SK-N-SH treated with all-trans-retinoic acid at 6 μM for 48 hours (cell line): Measurements from ENCODE around the gene MAML3.
A peak's percentile ranks its signal among the peaks of the same experiment; 100 is the strongest.

Experiments used
- ATAC-seq: fragments of 200-7000 bp; cut with Tn5 transposase; 3 replicates; pipeline ENCODE4 v1.9.1; 2020; ENCODE audit warnings: mild to moderate bottlenecking, moderate library complexity
- ARNTL ChIP-seq: fragments of 450-650 bp; formaldehyde crosslinking; IDR thresholded peaks from 2 replicates; pipeline ENCODE4 v1.5.0; 2020; ENCODE audit warnings: low read depth, mild to moderate bottlenecking, moderate library complexity, borderline replicate concordance
- BACH2 ChIP-seq: fragments of 250-450 bp; sonication (Bioruptor Pico); IDR thresholded peaks from 2 replicates; pipeline ENCODE4 v1.9.0; 2021; ENCODE audit warnings: mild to moderate bottlenecking, borderline replicate concordance
- CSDC2 ChIP-seq: fragments of 250-450 bp; sonication (Bioruptor Pico); IDR thresholded peaks from 2 replicates; pipeline ENCODE4 v1.5.0; 2020; ENCODE audit warnings: mild to moderate bottlenecking, moderate library complexity
- CSRNP3 ChIP-seq: fragments of 250-450 bp; sonication (Bioruptor Pico); IDR thresholded peaks from 2 replicates; pipeline ENCODE4 v1.5.1; 2021; ENCODE audit warnings: mild to moderate bottlenecking, moderate library complexity
- ESRRG ChIP-seq: fragments of 250-450 bp; sonication (Bioruptor Pico); IDR thresholded peaks from 2 replicates; pipeline ENCODE4 v1.6.1; 2021; ENCODE audit warnings: mild to moderate bottlenecking
- GLIS3 ChIP-seq: fragments of 250-450 bp; sonication (Bioruptor Pico); IDR thresholded peaks from 2 replicates; pipeline ENCODE4 v1.5.0; 2020; ENCODE audit warnings: mild to moderate bottlenecking, moderate library complexity
- ISL1 ChIP-seq: fragments of 250-450 bp; sonication (Bioruptor Pico); IDR thresholded peaks from 2 replicates; pipeline ENCODE4 v2.1.2; 2022; ENCODE audit warnings: mild to moderate bottlenecking, moderate library complexity
- OSR1 ChIP-seq: fragments of 250-450 bp; sonication (Bioruptor Pico); IDR thresholded peaks from 2 replicates; pipeline ENCODE4 v1.8.0; 2022; ENCODE audit warnings: moderate library complexity, mild to moderate bottlenecking, inconsistent platforms
- PPARA ChIP-seq: fragments of 250-450 bp; sonication (Bioruptor Pico); IDR thresholded peaks from 2 replicates; pipeline ENCODE4 v1.5.0; 2020; ENCODE audit warnings: mild to moderate bottlenecking, borderline replicate concordance
- RARB ChIP-seq: fragments of 250-450 bp; sonication (Bioruptor Pico); IDR thresholded peaks from 2 replicates; pipeline ENCODE4 v1.8.0; 2021; ENCODE audit warnings: mild to moderate bottlenecking, moderate library complexity
- SNAI2 ChIP-seq: fragments of 250-450 bp; sonication (Bioruptor Pico); IDR thresholded peaks from 2 replicates; pipeline ENCODE4 v1.5.0; 2020; ENCODE audit warnings: mild to moderate bottlenecking, moderate library complexity
- TCF4 ChIP-seq: fragments of 250-450 bp; sonication (Bioruptor Pico); IDR thresholded peaks from 2 replicates; pipeline ENCODE4 v1.8.0; 2021; ENCODE audit warnings: mild to moderate bottlenecking, moderate library complexity, borderline replicate concordance
- ZFP3 ChIP-seq: fragments of 250-450 bp; sonication (Bioruptor Pico); IDR thresholded peaks from 2 replicates; pipeline ENCODE4 v1.5.0; 2020; ENCODE audit warnings: mild to moderate bottlenecking, moderate library complexity
- ZFP30 ChIP-seq: fragments of 450-650 bp; formaldehyde crosslinking; IDR thresholded peaks from 2 replicates; pipeline ENCODE4 v1.5.0; 2022; ENCODE audit warnings: mild to moderate bottlenecking, moderate library complexity
- ZNF565 ChIP-seq: fragments of 450-650 bp; formaldehyde crosslinking; conservative IDR thresholded peaks from 2 replicates; pipeline ENCODE4 v1.5.0; 2020; ENCODE audit warnings: low read depth, mild to moderate bottlenecking, moderate library complexity
- ZNF70 ChIP-seq: fragments of 450-650 bp; formaldehyde crosslinking; IDR thresholded peaks from 2 replicates; pipeline ENCODE4 v1.5.0; 2020; ENCODE audit warnings: mild to moderate bottlenecking, moderate library complexity
- ZNF8 ChIP-seq: fragments of 450-650 bp; formaldehyde crosslinking; IDR thresholded peaks from 2 replicates; pipeline ENCODE4 v1.5.0; 2020; ENCODE audit warnings: mild to moderate bottlenecking, moderate library complexity
- TF ChIP-seq, protein P1 (sequence below): fragments of 250-450 bp; sonication (Bioruptor Pico); IDR thresholded peaks from 2 replicates; pipeline ENCODE4 v1.8.0; 2021; ENCODE audit warnings: low read depth, mild to moderate bottlenecking, moderate library complexity, borderline replicate concordance
- TF ChIP-seq, protein P2 (sequence below): fragments of 250-450 bp; sonication (Bioruptor Pico); IDR thresholded peaks from 2 replicates; pipeline ENCODE4 v1.8.0; 2020; ENCODE audit warnings: mild to moderate bottlenecking, moderate library complexity, borderline replicate concordance
- TF ChIP-seq, protein P3 (sequence below): fragments of 250-450 bp; sonication (Bioruptor Pico); IDR thresholded peaks from 2 replicates; pipeline ENCODE4 v1.5.0; 2020; ENCODE audit warnings: mild to moderate bottlenecking, moderate library complexity

MAML3 gene

DNA sequence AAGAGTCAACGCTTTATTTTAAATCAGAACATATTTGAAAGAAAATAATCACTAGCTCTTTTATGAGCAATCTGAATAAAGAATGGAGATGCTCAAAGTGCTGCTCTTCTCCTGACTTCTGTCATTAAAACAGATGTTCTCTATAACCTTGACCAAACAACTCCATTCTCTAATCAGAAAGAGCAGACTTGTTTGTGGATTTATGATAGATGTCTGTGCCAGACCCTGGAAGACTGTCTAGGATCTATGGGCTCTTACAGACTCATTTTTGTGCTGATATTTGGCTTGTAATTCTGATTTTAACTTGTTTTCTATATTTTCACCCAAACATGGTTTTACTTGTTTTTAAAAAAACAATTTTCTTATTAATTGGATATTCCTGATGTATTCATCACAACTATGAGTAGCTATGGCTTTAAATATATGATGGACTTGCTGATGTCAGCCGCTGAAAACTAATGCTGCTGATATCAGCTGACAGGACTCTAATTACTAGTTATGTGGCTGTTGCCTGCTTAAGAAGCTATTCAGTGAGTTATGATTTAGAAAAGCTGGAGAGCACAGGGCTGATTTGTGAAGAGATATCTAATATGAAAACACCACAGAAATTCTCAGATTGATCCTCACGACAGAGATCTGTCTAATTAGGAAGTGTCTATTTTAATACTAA is 31.6 kb upstream of the MAML3 start (continued):
- TF ChIP-seq, protein P1, sequence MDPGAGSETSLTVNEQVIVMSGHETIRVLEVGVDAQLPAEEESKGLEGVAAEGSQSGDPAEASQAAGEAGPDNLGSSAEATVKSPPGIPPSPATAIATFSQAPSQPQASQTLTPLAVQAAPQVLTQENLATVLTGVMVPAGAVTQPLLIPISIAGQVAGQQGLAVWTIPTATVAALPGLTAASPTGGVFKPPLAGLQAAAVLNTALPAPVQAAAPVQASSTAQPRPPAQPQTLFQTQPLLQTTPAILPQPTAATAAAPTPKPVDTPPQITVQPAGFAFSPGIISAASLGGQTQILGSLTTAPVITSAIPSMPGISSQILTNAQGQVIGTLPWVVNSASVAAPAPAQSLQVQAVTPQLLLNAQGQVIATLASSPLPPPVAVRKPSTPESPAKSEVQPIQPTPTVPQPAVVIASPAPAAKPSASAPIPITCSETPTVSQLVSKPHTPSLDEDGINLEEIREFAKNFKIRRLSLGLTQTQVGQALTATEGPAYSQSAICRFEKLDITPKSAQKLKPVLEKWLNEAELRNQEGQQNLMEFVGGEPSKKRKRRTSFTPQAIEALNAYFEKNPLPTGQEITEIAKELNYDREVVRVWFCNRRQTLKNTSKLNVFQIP (CRISPR knock-in tag), result no peak
- TF ChIP-seq ZFP3 (CRISPR knock-in tag) (no peak), CSDC2 (CRISPR knock-in tag) (no peak), ARNTL (CRISPR knock-in tag) (no peak), OSR1 (no peak)

DNA sequence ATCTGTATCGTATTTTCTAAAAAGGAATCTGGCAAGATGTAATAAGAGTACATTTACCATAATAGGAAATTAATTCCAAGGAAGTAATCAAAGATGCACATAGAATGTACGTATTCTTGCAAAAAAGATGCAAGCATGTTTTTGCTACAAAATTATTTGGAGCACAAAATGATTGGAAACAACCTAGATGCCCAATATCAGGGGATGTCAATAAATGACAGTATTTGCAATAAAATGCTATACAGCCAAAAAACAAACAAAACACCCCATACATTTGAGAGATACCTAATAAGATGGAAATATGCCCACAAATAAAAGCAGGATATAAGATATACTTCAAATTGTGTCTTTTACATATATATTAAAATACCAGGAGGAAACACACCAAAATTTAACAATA is 29.3 kb upstream of the MAML3 start:
- no peak for ATAC-seq
- TF ChIP-seq ZNF8 (CRISPR knock-in tag) (no peak), RARB (CRISPR knock-in tag) (no peak), TCF4 (no peak), ZNF565 (CRISPR knock-in tag) (no peak), CSDC2 (CRISPR knock-in tag) (no peak), ZFP3 (CRISPR knock-in tag) (no peak), OSR1 (no peak)

DNA sequence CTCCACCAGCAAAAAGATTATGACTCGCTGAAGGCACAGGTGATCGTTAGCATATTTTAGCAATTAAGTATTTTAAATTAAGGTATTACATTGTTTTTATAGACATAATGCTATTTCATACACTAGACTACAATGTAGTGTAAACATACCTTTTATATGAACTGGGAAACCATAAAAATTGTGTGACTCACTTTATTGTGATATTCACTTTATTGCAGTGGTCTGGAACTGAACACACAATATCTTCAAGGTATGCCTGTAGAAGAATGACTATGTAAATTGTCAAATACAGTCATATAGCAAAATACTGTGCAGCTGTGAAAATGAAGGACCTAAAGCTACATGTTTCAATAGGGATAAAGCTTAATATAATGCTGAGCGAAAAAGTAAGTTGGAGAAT is 26.6 kb upstream of the MAML3 start:
- TF ChIP-seq PPARA (CRISPR knock-in tag), result no peak
- no peak for TF ChIP-seq ESRRG (CRISPR knock-in tag)
- TF ChIP-seq ARNTL (CRISPR knock-in tag), result no peak
- TF ChIP-seq ZNF8 (CRISPR knock-in tag), result no peak
- no peak for TF ChIP-seq OSR1
- TF ChIP-seq ISL1 (CRISPR knock-in tag), result no peak
- TF ChIP-seq, all 23 proteins: peak for 0
- ATAC-seq, result no peak

DNA sequence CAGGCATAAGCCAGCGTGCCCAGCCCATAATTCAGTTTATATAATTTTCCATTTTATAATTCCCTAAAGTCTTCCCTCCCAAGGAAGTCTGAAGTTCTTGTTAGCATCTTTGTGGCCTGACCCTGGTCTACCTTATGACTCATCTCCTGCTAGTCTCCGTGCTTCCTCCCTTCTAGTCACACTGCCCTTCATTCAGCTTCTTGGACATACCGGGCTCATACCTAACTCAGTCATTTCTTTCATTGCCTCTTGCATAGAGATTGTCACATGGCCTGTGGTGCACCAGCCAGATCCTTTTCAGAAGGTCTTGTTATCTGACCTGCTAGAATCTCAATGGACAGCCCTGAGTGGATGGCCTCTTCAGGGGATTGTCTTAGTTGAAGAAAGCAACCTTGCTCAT is 22.8 kb upstream of the MAML3 start:
- peak; percentile 18; the same call in 1 of the 3 replicates for ATAC-seq
- TF ChIP-seq BACH2 (CRISPR knock-in tag), result no peak
- no peak for TF ChIP-seq GLIS3 (CRISPR knock-in tag)
- TF ChIP-seq, protein P1 (CRISPR knock-in tag), result no peak

DNA sequence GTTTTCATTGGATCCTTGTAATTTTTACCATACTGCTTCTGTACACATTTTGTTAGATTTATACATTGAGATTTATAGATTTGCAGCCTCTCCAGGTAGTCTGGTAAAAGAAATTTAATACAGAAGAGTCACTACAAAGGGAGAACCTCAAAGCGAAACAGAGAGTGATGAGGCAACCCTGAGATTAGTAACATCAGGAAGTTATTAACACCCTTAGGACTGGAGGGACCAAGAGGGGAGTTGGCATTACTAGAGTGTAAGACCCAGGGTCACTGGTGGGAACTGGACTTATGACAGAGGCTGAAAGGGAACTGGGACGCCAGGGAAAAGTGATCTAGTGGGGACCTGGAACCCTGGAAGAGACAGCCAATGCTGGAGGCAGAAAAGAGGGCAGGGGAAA is 20.6 kb upstream of the MAML3 start:
- no peak for ATAC-seq
- TF ChIP-seq, protein P2, sequence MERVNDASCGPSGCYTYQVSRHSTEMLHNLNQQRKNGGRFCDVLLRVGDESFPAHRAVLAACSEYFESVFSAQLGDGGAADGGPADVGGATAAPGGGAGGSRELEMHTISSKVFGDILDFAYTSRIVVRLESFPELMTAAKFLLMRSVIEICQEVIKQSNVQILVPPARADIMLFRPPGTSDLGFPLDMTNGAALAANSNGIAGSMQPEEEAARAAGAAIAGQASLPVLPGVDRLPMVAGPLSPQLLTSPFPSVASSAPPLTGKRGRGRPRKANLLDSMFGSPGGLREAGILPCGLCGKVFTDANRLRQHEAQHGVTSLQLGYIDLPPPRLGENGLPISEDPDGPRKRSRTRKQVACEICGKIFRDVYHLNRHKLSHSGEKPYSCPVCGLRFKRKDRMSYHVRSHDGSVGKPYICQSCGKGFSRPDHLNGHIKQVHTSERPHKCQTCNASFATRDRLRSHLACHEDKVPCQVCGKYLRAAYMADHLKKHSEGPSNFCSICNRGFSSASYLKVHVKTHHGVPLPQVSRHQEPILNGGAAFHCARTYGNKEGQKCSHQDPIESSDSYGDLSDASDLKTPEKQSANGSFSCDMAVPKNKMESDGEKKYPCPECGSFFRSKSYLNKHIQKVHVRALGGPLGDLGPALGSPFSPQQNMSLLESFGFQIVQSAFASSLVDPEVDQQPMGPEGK, result no peak
- TF ChIP-seq ESRRG (CRISPR knock-in tag), result no peak
- TF ChIP-seq BACH2 (CRISPR knock-in tag), result no peak
- no peak for TF ChIP-seq RARB (CRISPR knock-in tag)
- TF ChIP-seq PPARA (CRISPR knock-in tag), result no peak
- no peak for TF ChIP-seq ISL1 (CRISPR knock-in tag)
- TF ChIP-seq, protein P3, sequence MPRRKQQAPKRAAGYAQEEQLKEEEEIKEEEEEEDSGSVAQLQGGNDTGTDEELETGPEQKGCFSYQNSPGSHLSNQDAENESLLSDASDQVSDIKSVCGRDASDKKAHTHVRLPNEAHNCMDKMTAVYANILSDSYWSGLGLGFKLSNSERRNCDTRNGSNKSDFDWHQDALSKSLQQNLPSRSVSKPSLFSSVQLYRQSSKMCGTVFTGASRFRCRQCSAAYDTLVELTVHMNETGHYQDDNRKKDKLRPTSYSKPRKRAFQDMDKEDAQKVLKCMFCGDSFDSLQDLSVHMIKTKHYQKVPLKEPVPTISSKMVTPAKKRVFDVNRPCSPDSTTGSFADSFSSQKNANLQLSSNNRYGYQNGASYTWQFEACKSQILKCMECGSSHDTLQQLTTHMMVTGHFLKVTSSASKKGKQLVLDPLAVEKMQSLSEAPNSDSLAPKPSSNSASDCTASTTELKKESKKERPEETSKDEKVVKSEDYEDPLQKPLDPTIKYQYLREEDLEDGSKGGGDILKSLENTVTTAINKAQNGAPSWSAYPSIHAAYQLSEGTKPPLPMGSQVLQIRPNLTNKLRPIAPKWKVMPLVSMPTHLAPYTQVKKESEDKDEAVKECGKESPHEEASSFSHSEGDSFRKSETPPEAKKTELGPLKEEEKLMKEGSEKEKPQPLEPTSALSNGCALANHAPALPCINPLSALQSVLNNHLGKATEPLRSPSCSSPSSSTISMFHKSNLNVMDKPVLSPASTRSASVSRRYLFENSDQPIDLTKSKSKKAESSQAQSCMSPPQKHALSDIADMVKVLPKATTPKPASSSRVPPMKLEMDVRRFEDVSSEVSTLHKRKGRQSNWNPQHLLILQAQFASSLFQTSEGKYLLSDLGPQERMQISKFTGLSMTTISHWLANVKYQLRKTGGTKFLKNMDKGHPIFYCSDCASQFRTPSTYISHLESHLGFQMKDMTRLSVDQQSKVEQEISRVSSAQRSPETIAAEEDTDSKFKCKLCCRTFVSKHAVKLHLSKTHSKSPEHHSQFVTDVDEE, result no peak
- TF ChIP-seq TCF4, result no peak
- TF ChIP-seq ZNF565 (CRISPR knock-in tag), result no peak
- no peak for TF ChIP-seq ZFP30 (CRISPR knock-in tag)
- no peak for TF ChIP-seq CSRNP3 (CRISPR knock-in tag)
- TF ChIP-seq SNAI2 (CRISPR knock-in tag), result no peak
- TF ChIP-seq ZNF70 (CRISPR knock-in tag), result no peak
- TF ChIP-seq OSR1, result no peak
